Neuronal stem cell (in vitro differentiated cells): Measurements from ENCODE around the gene ARG2.

Source experiments
- DNase-seq: peaks from one replicate; pipeline ENCODE4 v3.0.0-alpha.2; 2013; ENCODE audit warnings: low spot score
- H2AFZ ChIP-seq: one replicate; pipeline ENCODE4 v1.6.1; 2013; ENCODE audit warnings: mild to moderate bottlenecking, low read length, inconsistent platforms
- H2AK5ac ChIP-seq: 2 replicates; pipeline ENCODE4 v1.6.1; 2013; ENCODE audit warnings: low read depth, mild to moderate bottlenecking, inconsistent platforms, low read length, moderate library complexity, mixed read lengths
- H2BK120ac ChIP-seq: 2 replicates; pipeline ENCODE4 v1.6.1; 2013; ENCODE audit warnings: low read depth, mild to moderate bottlenecking, inconsistent platforms, low read length, moderate library complexity, mixed read lengths
- H2BK12ac ChIP-seq: one replicate; pipeline ENCODE4 v1.6.1; 2013; ENCODE audit warnings: low read length, inconsistent platforms
- H2BK15ac ChIP-seq: 2 replicates; pipeline ENCODE4 v1.6.1; 2013; ENCODE audit warnings: mild to moderate bottlenecking, low read length, inconsistent platforms, mixed read lengths
- H2BK5ac ChIP-seq: one replicate; pipeline ENCODE4 v1.6.1; 2013; ENCODE audit warnings: inconsistent platforms, mild to moderate bottlenecking, low read length, moderate library complexity
- H3K14ac ChIP-seq: one replicate; pipeline ENCODE4 v1.6.1; 2013; ENCODE audit warnings: low read length, inconsistent platforms
- H3K18ac ChIP-seq: 2 replicates; pipeline ENCODE4 v1.6.1; 2013; ENCODE audit warnings: low read length, inconsistent platforms
- H3K23ac ChIP-seq: 2 replicates; pipeline ENCODE4 v1.6.1; 2013; ENCODE audit warnings: low read depth, mild to moderate bottlenecking, mixed read lengths, low read length, inconsistent platforms; ENCODE audit not compliant: poor library complexity
- H3K27ac ChIP-seq: replicated peaks from 3 replicates; pipeline ENCODE4 v1.5.1; 2013; ENCODE audit warnings: low read length, inconsistent platforms
- H3K27me3 ChIP-seq, 3 experiments: 2 replicates each; pipeline ENCODE4 v1.6.1; 2013; ENCODE audit warnings: low read length in 3 of 3, mild to moderate bottlenecking in 2 of 3, inconsistent platforms in 1 of 3, low read depth in 1 of 3, mixed read lengths in 1 of 3, moderate library complexity in 1 of 3; ENCODE audit not compliant: control insufficient read depth in 3 of 3, insufficient read depth in 3 of 3
- H3K36me3 ChIP-seq, 2 donors: replicated peaks in 1 of 2; 2 replicates each; pipeline ENCODE4 v1.6.1; 2013; ENCODE audit warnings: low read length in 2 of 2; ENCODE audit not compliant: control insufficient read depth in 2 of 2, insufficient read depth in 2 of 2
- H3K4ac ChIP-seq: 2 replicates; pipeline ENCODE4 v1.6.1; 2013; ENCODE audit warnings: inconsistent platforms, mild to moderate bottlenecking, low read length, moderate library complexity
- H3K4me1 ChIP-seq, 2 donors: 1 replicate in 1 of 2; 2 replicates in 1 of 2; pipeline ENCODE4 v1.6.1; 2013; ENCODE audit warnings: low read length in 2 of 2, low read depth in 1 of 2; ENCODE audit not compliant: control insufficient read depth in 2 of 2, insufficient read depth in 1 of 2
- H3K4me2 ChIP-seq: one replicate; pipeline ENCODE4 v1.6.1; 2013; ENCODE audit warnings: mild to moderate bottlenecking, low read length, inconsistent platforms; ENCODE audit not compliant: insufficient read depth, poor library complexity, severe bottlenecking
- H3K4me3 ChIP-seq, 2 donors: 2 replicates each; pipeline ENCODE4 v1.5.1; 2013; ENCODE audit warnings: low read length in 2 of 2, mild to moderate bottlenecking in 2 of 2, inconsistent platforms in 1 of 2, moderate library complexity in 1 of 2
- H3K79me1 ChIP-seq: one replicate; pipeline ENCODE4 v1.6.1; 2013; ENCODE audit warnings: low read depth, mild to moderate bottlenecking, inconsistent platforms, low read length, moderate library complexity
- H3K9ac ChIP-seq: one replicate; pipeline ENCODE4 v1.6.1; 2013; ENCODE audit warnings: mild to moderate bottlenecking, low read depth, low read length, inconsistent platforms; ENCODE audit not compliant: poor library complexity
- H3K9me3 ChIP-seq, 2 donors: replicated peaks in 1 of 2; 2 replicates each; pipeline versions ENCODE3 to v1.6.1; 2013; ENCODE audit warnings: low read length in 2 of 2, mild to moderate bottlenecking in 2 of 2, inconsistent platforms in 1 of 2, low read depth in 1 of 2, mixed read lengths in 1 of 2, moderate library complexity in 1 of 2; ENCODE audit not compliant: control insufficient read depth in 2 of 2, insufficient read depth in 1 of 2
- H4K8ac ChIP-seq: one replicate; pipeline ENCODE4 v1.6.1; 2013; ENCODE audit warnings: low read depth, mild to moderate bottlenecking, inconsistent platforms, low read length, moderate library complexity
- H4K91ac ChIP-seq: one replicate; pipeline ENCODE4 v1.6.1; 2013; ENCODE audit warnings: low read length, low read depth, mild to moderate bottlenecking, inconsistent platforms; ENCODE audit not compliant: poor library complexity
- WGBS, 2 donors: extraction: QIAGEN DNeasy Blood & Tissue Kit; methylation state at CpG; one replicate each; pipeline ENCODE4 v1.1.7; 2013; ENCODE audit warnings: missing lambda C conversion rate in 2 of 2, mixed read lengths in 1 of 2; ENCODE audit not compliant: insufficient read length in 2 of 2, insufficient replicate concordance in 1 of 2; ENCODE audit errors: extremely low coverage in 2 of 2; 5-methylcytosine and 5-hydroxymethylcytosine counted together

The ARG2 gene

GRCh38 chr14:67572608-67573007, 47.1 kb upstream of the ARG2 start:
- H2AK5ac ChIP-seq: no peak overlapping the region
- H3K36me3 ChIP-seq: no peaks in the 10 kb centered on the region
- no peak overlapping the region for H4K91ac ChIP-seq
- no peak overlapping the region for H4K8ac ChIP-seq
- H3K14ac ChIP-seq: peak overlapping the region; percentile 91
- H2BK12ac ChIP-seq: no peak overlapping the region
- H3K23ac ChIP-seq: no peak overlapping the region
- no peak overlapping the region for H2BK5ac ChIP-seq
- no peak overlapping the region for H3K27ac ChIP-seq
- H3K4ac ChIP-seq: no peak overlapping the region
- H3K4me2 ChIP-seq: no peak overlapping the region
- H2BK15ac ChIP-seq: no peak overlapping the region
- no peak overlapping the region for H3K9ac ChIP-seq
- no peak overlapping the region for H2BK120ac ChIP-seq
- H3K4me1 ChIP-seq: peaks cover 0 to 2% of the 10 kb centered on the region in 2 donors
- H3K79me1 ChIP-seq: no peaks in the 10 kb centered on the region
- no peak for DNase-seq
- peak overlapping the region in 1 of 2 donors; percentile 9 for H3K4me3 ChIP-seq
- H3K18ac ChIP-seq: no peak overlapping the region
- H3K9me3 ChIP-seq: no peaks in the 10 kb centered on the region
- WGBS, 2 donors: no CpG with 5 or more reads among the region's 5 CpGs
- H2AFZ ChIP-seq: no peak overlapping the region
- no peaks in the 10 kb centered on the region for H3K27me3 ChIP-seq

- H3K4me2 ChIP-seq: no peak overlapping the region
- H3K4ac ChIP-seq: no peak overlapping the region
- DNase-seq: no peak
- H3K27ac ChIP-seq: no peak overlapping the region
- no peak overlapping the region for H2BK15ac ChIP-seq
- no peak overlapping the region for H2BK120ac ChIP-seq
- H3K9ac ChIP-seq: no peak overlapping the region
- peaks cover 0 to 3% of the 10 kb centered on the region in 2 donors for H3K36me3 ChIP-seq
- H3K18ac ChIP-seq: no peak overlapping the region
- H3K27me3 ChIP-seq: no peaks in the 10 kb centered on the region
- H3K14ac ChIP-seq: no peak overlapping the region
- H3K9me3 ChIP-seq: no peaks in the 10 kb centered on the region
- no peak overlapping the region for H3K4me3 ChIP-seq
- no peaks in the 10 kb centered on the region for H3K79me1 ChIP-seq
- H3K23ac ChIP-seq: no peak overlapping the region
- peaks cover 0 to 1% of the 10 kb centered on the region in 2 donors for H3K4me1 ChIP-seq
- H4K91ac ChIP-seq: no peak overlapping the region
- no peak overlapping the region for H2AK5ac ChIP-seq
- H2BK12ac ChIP-seq: no peak overlapping the region
- whole genome bisulfite sequencing, 2 donors: no CpG with 5 or more reads among the region's 15 CpGs
- H4K8ac ChIP-seq: no peak overlapping the region
- no peak overlapping the region for H2BK5ac ChIP-seq
- H2AFZ ChIP-seq: no peak overlapping the region
Measured at GRCh38 chr14:67573228-67574010, 46.3 kb upstream of the ARG2 start.

DNA sequence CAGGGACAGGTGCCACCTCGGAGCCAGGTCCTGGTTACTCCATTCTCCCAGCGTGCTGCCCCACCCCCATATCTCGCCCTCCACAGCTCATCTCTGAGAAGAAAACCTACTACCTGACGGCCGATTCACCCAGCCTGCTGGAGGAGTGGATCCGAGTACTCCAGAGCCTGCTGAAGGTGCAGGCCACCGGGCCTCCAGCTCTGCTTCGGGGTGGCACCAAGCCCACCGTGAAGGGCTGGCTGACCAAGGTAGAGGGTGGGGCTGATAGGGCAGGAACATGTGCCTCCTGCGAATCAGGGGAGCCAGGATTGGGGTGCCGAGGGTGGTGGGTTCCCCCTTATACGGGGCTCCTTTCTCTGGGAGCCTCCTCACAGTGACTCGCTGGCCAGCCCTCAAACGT, 45.6 kb upstream of the ARG2 start:
- no peak overlapping the region for H3K18ac ChIP-seq
- H3K14ac ChIP-seq: no peak overlapping the region
- H3K9me3 ChIP-seq: no peaks in the 10 kb centered on the region
- no peak overlapping the region for H2BK15ac ChIP-seq
- no peak overlapping the region for H3K4ac ChIP-seq
- H2BK12ac ChIP-seq: no peak overlapping the region
- H3K9ac ChIP-seq: peak overlapping the region; percentile 35
- H3K36me3 ChIP-seq: peaks cover 0 to 6% of the 10 kb centered on the region in 2 donors
- no peak overlapping the region for H2AFZ ChIP-seq
- no CpG with 5 or more reads among the region's 14 CpGs for WGBS, 2 donors
- no peaks in the 10 kb centered on the region for H3K79me1 ChIP-seq
- no peak overlapping the region for H3K27ac ChIP-seq
- H4K91ac ChIP-seq: no peak overlapping the region
- H4K8ac ChIP-seq: peak overlapping the region; percentile 74
- no peak overlapping the region for H2AK5ac ChIP-seq
- no peaks in the 10 kb centered on the region for H3K27me3 ChIP-seq
- no peak overlapping the region for H2BK5ac ChIP-seq
- H2BK120ac ChIP-seq: no peak overlapping the region
- H3K23ac ChIP-seq: no peak overlapping the region
- no peak overlapping the region for H3K4me3 ChIP-seq
- DNase-seq: no peak
- peaks cover 0 to under 1% of the 10 kb centered on the region in 2 donors for H3K4me1 ChIP-seq
- no peak overlapping the region for H3K4me2 ChIP-seq

GRCh38 chr14:67574806-67575205, 44.9 kb upstream of the ARG2 start:
- Histone ChIP-seq H2BK120ac (no peak overlapping the region), H3K4me3 (no peak overlapping the region), H3K9ac (peak overlapping the region; percentile 10), H3K4ac (no peak overlapping the region), H2BK12ac (no peak overlapping the region), H3K79me1 (no peaks in the 10 kb centered on the region), H3K27ac (no peak overlapping the region), H2AFZ (no peak overlapping the region), H3K23ac (no peak overlapping the region), H4K8ac (no peak overlapping the region), H3K14ac (no peak overlapping the region), H2BK5ac (no peak overlapping the region), H3K18ac (no peak overlapping the region), H3K4me2 (no peak overlapping the region), H2BK15ac (no peak overlapping the region), H3K27me3 (no peaks in the 10 kb centered on the region), H3K36me3 (peaks cover under 1 to 6% of the 10 kb centered on the region in 2 donors), H3K4me1 (no peaks in the 10 kb centered on the region), H2AK5ac (no peak overlapping the region), H3K9me3 (no peaks in the 10 kb centered on the region), H4K91ac (no peak overlapping the region)
- no CpG with 5 or more reads among the region's 7 CpGs for WGBS, 2 donors
- no peak for DNase-seq
